WTC11 (cell line): ENCODE data around the gene SLC29A4. TPM values are rescaled to one million over a fixed set of nuclear protein-coding genes. Genes with fewer than 3 reads are reported as not detected.
A peak's percentile ranks its signal among the peaks of the same experiment; 100 is the strongest.

Experiments
- ATAC-seq: fragments of 200-7000 bp; cut with Tn5 transposase; 2 replicates; pipeline ENCODE4 v1.10.0; 2021; ENCODE audit warnings: mild to moderate bottlenecking, moderate library complexity
- CTCF ChIA-PET: fragments of 300-600 bp; sonication (Branson Sonifier 250); formaldehyde crosslinking; loops from one replicate; lab custom pipeline; 2021; ENCODE audit warnings: antibody characterized with exemption; lab: Charles Lee
- POLR2A ChIA-PET: fragments of 350-600 bp; sonication (Branson Sonifier 250); formaldehyde crosslinking; loops from one replicate; lab custom pipeline; 2021; ENCODE audit warnings: antibody characterized with exemption; lab: Charles Lee
- DNase-seq: peaks from one replicate; pipeline ENCODE4 v3.0.0; 2021; ENCODE audit warnings: low spot score
- H3K27ac Mint-ChIP-seq: 2 replicates; pipeline ENCODE4 v1.8.0; 2021; ENCODE audit warnings: mixed read lengths
- H3K27me3 Mint-ChIP-seq: 2 replicates; pipeline ENCODE4 v1.8.0; 2021; ENCODE audit warnings: low read depth, mild to moderate bottlenecking, moderate library complexity, mixed read lengths
- H3K36me3 Mint-ChIP-seq: 2 replicates; pipeline ENCODE4 v1.8.0; 2021; ENCODE audit warnings: mixed read lengths
- H3K4me1 Mint-ChIP-seq: 2 replicates; pipeline ENCODE4 v1.8.0; 2022; ENCODE audit warnings: mixed read lengths
- H3K4me3 Mint-ChIP-seq: 2 replicates; pipeline ENCODE4 v1.8.0; 2021; ENCODE audit warnings: mild to moderate bottlenecking, moderate library complexity, mixed read lengths
- H3K9me3 Mint-ChIP-seq: 2 replicates; pipeline ENCODE4 v1.8.0; 2021; ENCODE audit warnings: mixed read lengths
- CBFB ChIP-seq: sonication (generic); formaldehyde crosslinking; IDR thresholded peaks from 2 replicates; pipeline ENCODE4 v1.8.1; 2022; ENCODE audit warnings: mild to moderate bottlenecking, low read depth, missing genetic modification reagents
- ERG ChIP-seq: fragments of 250-450 bp; sonication (Bioruptor Pico); IDR thresholded peaks from 2 replicates; pipeline ENCODE4 v1.8.0; 2021; ENCODE audit warnings: mild to moderate bottlenecking
- FOXK1 ChIP-seq: sonication (generic); formaldehyde crosslinking; IDR thresholded peaks from 2 replicates; pipeline ENCODE4 v1.8.0; 2022; ENCODE audit warnings: mild to moderate bottlenecking, moderate library complexity, missing genetic modification reagents
- GTF2I ChIP-seq: fragments of 250-450 bp; sonication (Bioruptor Pico); conservative IDR thresholded peaks from 2 replicates; pipeline ENCODE4 v1.4.0; 2021; ENCODE audit warnings: mild to moderate bottlenecking
- MYBL2 ChIP-seq: sonication (generic); formaldehyde crosslinking; IDR thresholded peaks from 2 replicates; pipeline ENCODE4 v1.8.1; 2023; ENCODE audit warnings: mild to moderate bottlenecking, moderate library complexity, missing genetic modification reagents
- NFATC4 ChIP-seq: fragments of 250-450 bp; sonication (Bioruptor Pico); IDR thresholded peaks from 2 replicates; pipeline ENCODE4 v1.9.0; 2021; ENCODE audit warnings: mild to moderate bottlenecking
- NFYB ChIP-seq: sonication (generic); formaldehyde crosslinking; conservative IDR thresholded peaks from 2 replicates; pipeline ENCODE4 v1.8.0; 2022; ENCODE audit warnings: low read depth, missing genetic modification reagents
- NR3C1 ChIP-seq: sonication (generic); formaldehyde crosslinking; conservative IDR thresholded peaks from 2 replicates; pipeline ENCODE4 v1.8.1; 2023; ENCODE audit warnings: low read depth, mild to moderate bottlenecking, missing genetic modification reagents
- PREB ChIP-seq: sonication (generic); formaldehyde crosslinking; IDR thresholded peaks from 2 replicates; pipeline ENCODE4 v1.8.1; 2022; ENCODE audit warnings: mild to moderate bottlenecking, missing genetic modification reagents, moderate library complexity, borderline replicate concordance
- TCF7 ChIP-seq: sonication (generic); formaldehyde crosslinking; IDR thresholded peaks from 2 replicates; pipeline ENCODE4 v1.8.0; 2022; ENCODE audit warnings: mild to moderate bottlenecking, low read depth, missing genetic modification reagents, moderate library complexity
- TEAD1 ChIP-seq: sonication (generic); formaldehyde crosslinking; IDR thresholded peaks from 2 replicates; pipeline ENCODE4 v1.8.0; 2022; ENCODE audit warnings: mild to moderate bottlenecking, missing genetic modification reagents
- ZNF121 ChIP-seq: sonication (generic); formaldehyde crosslinking; IDR thresholded peaks from 2 replicates; pipeline ENCODE4 v1.8.0; 2023; ENCODE audit warnings: missing genetic modification reagents
- ZNF317 ChIP-seq: sonication (generic); formaldehyde crosslinking; IDR thresholded peaks from 2 replicates; pipeline ENCODE4 v1.8.1; 2023; ENCODE audit warnings: low read depth, mild to moderate bottlenecking, moderate library complexity, missing genetic modification reagents, borderline replicate concordance
- ZNF396 ChIP-seq: fragments of 250-450 bp; sonication (Bioruptor Pico); IDR thresholded peaks from 2 replicates; pipeline ENCODE4 v1.8.0; 2021; ENCODE audit warnings: mild to moderate bottlenecking, moderate library complexity, borderline replicate concordance
- total RNA-seq: library from RNA; stranded (reverse); gene quantifications from 3 replicates; pipeline ENCODE4 v1.2.3, GENCODE V29; 2021
- TF ChIP-seq, protein P1 (sequence below): sonication (generic); formaldehyde crosslinking; IDR thresholded peaks from 2 replicates; pipeline ENCODE4 v1.8.0; 2022; ENCODE audit warnings: mild to moderate bottlenecking, missing genetic modification reagents
- TF ChIP-seq, protein P2 (sequence below): sonication (generic); formaldehyde crosslinking; IDR thresholded peaks from 2 replicates; pipeline ENCODE4 v1.8.1; 2022; ENCODE audit warnings: low read depth, mild to moderate bottlenecking, moderate library complexity, missing genetic modification reagents, borderline replicate concordance
- TF ChIP-seq, protein P3 (sequence below): sonication (generic); formaldehyde crosslinking; IDR thresholded peaks from 2 replicates; pipeline ENCODE4 v1.8.0; 2022; ENCODE audit warnings: mild to moderate bottlenecking, missing genetic modification reagents
- TF ChIP-seq, protein P4 (sequence below): sonication (generic); formaldehyde crosslinking; IDR thresholded peaks from 2 replicates; pipeline ENCODE4 v1.8.1; 2022; ENCODE audit warnings: low read depth, missing genetic modification reagents, borderline replicate concordance
- TF ChIP-seq, protein P5 (sequence below): sonication (generic); formaldehyde crosslinking; IDR thresholded peaks from 2 replicates; pipeline ENCODE4 v1.8.0; 2022; ENCODE audit warnings: mild to moderate bottlenecking, missing genetic modification reagents
- TF ChIP-seq, protein P6 (sequence below): fragments of 250-450 bp; sonication (Bioruptor Pico); IDR thresholded peaks from 2 replicates; pipeline ENCODE4 v1.9.0; 2021; ENCODE audit warnings: mild to moderate bottlenecking
- TF ChIP-seq, protein P7 (sequence below): sonication (generic); formaldehyde crosslinking; IDR thresholded peaks from 2 replicates; pipeline ENCODE4 v1.8.1; 2022; ENCODE audit warnings: mild to moderate bottlenecking, moderate library complexity, missing genetic modification reagents

Gene SLC29A4
- total RNA-seq, 1 experiment from 2014 or later: 14.4 TPM

DNA sequence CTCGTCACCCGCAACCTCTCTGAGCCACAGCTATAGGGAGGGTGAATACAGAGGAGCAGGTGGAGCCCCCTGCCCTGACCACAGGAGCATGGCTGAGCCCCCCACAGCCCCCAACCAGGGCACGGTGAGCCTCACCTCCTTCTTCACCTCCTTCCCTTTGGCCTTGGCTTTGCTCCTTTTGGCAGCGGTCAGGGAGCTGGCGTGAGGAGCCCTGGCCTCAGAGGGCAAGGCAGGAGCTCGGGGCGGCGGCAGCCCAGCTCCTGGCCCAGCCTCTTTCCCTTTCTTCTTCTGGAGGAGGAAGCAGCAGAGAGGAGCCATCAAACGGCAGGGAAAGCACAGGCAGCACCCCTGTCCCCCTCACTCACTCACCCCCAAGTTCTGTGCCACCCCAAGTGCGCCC, 42.2 kb downstream of the SLC29A4 start:
- ChIA-PET POLR2A (no interaction called here), CTCF (interaction anchor here (1.3 kb wide), 1 partner anchor 85 kb away, joined by 5 read pairs; no protein-coding TSS in a partner anchor)
- H3K27ac Mint-ChIP-seq: peak overlapping the region; percentile 11; the same call in 1 of the 2 replicates
- H3K4me1 Mint-ChIP-seq: no peaks in the 10 kb centered on the region
- no peak for TF ChIP-seq GTF2I (CRISPR knock-in tag)
- TF ChIP-seq, protein P1, sequence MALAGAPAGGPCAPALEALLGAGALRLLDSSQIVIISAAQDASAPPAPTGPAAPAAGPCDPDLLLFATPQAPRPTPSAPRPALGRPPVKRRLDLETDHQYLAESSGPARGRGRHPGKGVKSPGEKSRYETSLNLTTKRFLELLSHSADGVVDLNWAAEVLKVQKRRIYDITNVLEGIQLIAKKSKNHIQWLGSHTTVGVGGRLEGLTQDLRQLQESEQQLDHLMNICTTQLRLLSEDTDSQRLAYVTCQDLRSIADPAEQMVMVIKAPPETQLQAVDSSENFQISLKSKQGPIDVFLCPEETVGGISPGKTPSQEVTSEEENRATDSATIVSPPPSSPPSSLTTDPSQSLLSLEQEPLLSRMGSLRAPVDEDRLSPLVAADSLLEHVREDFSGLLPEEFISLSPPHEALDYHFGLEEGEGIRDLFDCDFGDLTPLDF: no peak
- TF ChIP-seq NFYB (CRISPR knock-in tag): no peak
- no peak for TF ChIP-seq FOXK1
- no peak for TF ChIP-seq MYBL2
- no peak for ATAC-seq
- peaks cover under 1% of the 10 kb centered on the region; the same call in 1 of the 2 replicates for H3K9me3 Mint-ChIP-seq
- no peaks in the 10 kb centered on the region for H3K27me3 Mint-ChIP-seq
- no peak for DNase-seq
- peaks cover 2% of the 10 kb centered on the region for H3K36me3 Mint-ChIP-seq
- H3K4me3 Mint-ChIP-seq: no peak overlapping the region

DNA sequence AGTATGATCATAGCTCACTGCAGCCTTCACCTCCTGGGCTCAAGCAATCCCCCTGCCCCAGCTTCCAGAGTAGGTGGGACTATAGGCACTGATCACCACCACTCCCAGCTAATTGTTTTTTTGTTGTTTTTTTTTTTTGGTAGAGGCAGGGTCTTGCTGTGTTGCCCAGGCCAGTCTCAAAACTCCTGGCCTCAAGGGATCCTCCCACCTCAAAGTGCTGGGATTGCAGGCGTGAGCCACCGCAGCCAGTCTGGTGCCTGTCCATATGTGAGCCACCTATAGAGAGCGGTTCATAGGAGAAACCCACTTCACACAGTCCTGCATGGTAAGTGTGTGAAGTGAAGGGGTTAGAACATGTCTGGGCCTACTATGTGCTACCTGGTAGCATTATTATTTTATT, 47.5 kb downstream of the SLC29A4 start:
- Mint-ChIP-seq H3K36me3 (no peaks in the 10 kb centered on the region; the same call in 1 of the 2 replicates), H3K4me3 (no peak overlapping the region), H3K9me3 (no peaks in the 10 kb centered on the region), H3K27ac (no peak overlapping the region), H3K4me1 (0 out of 2 replicates have a peak, but pooled peaks cover 3% of the 10 kb centered on the region), H3K27me3 (no peaks in the 10 kb centered on the region)
- DNase-seq (no peak), ATAC-seq (no peak)
- CTCF ChIA-PET: interaction anchor here (0.7 kb wide), 1 partner anchor 69 kb away, joined by 3 read pairs; no protein-coding TSS in a partner anchor
- TF ChIP-seq CBFB: no peak
- TF ChIP-seq ZNF121 (CRISPR knock-in tag): peak; percentile 54; the same call in 1 of the 2 replicates
- POLR2A ChIA-PET: no interaction called here

DNA sequence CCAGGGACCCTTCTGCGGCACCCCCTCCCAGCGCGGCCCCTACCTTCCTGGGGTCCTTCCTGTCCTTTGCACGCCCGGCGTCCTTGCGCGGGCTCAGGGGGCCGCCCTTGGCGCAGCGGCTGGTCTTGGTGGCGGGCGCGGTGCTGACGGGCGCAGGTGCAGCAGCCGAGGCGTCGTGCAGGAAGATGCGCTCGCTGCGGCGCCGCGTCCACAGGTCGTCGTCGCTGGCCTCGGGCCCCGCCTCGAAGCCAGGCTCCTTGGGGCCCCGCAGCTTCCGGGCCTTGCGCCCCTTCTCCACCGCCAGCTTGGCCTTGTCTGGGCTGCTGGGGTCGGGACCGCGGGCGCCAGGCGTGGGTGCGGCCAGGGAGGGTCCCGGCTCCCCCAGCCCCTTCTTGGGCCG, 49.8 kb downstream of the SLC29A4 start:
- DNase-seq: no peak
- CTCF ChIA-PET: no interaction called here
- TF ChIP-seq ERG (no peak), TEAD1 (CRISPR knock-in tag) (no peak), NFATC4 (CRISPR knock-in tag) (no peak), TCF7 (CRISPR knock-in tag) (no peak), NR3C1 (CRISPR knock-in tag) (no peak), PREB (CRISPR knock-in tag) (no peak), FOXK1 (no peak), ZNF317 (CRISPR knock-in tag) (no peak), ZNF396 (CRISPR knock-in tag) (no peak)
- TF ChIP-seq, protein P2, sequence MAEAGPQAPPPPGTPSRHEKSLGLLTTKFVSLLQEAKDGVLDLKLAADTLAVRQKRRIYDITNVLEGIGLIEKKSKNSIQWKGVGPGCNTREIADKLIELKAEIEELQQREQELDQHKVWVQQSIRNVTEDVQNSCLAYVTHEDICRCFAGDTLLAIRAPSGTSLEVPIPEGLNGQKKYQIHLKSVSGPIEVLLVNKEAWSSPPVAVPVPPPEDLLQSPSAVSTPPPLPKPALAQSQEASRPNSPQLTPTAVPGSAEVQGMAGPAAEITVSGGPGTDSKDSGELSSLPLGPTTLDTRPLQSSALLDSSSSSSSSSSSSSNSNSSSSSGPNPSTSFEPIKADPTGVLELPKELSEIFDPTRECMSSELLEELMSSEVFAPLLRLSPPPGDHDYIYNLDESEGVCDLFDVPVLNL (CRISPR knock-in tag): no peak
- TF ChIP-seq, protein P3, sequence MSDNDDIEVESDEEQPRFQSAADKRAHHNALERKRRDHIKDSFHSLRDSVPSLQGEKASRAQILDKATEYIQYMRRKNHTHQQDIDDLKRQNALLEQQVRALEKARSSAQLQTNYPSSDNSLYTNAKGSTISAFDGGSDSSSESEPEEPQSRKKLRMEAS (CRISPR knock-in tag): no peak
- TF ChIP-seq, protein P4, sequence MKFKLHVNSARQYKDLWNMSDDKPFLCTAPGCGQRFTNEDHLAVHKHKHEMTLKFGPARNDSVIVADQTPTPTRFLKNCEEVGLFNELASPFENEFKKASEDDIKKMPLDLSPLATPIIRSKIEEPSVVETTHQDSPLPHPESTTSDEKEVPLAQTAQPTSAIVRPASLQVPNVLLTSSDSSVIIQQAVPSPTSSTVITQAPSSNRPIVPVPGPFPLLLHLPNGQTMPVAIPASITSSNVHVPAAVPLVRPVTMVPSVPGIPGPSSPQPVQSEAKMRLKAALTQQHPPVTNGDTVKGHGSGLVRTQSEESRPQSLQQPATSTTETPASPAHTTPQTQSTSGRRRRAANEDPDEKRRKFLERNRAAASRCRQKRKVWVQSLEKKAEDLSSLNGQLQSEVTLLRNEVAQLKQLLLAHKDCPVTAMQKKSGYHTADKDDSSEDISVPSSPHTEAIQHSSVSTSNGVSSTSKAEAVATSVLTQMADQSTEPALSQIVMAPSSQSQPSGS (CRISPR knock-in tag): no peak
- TF ChIP-seq, protein P5, sequence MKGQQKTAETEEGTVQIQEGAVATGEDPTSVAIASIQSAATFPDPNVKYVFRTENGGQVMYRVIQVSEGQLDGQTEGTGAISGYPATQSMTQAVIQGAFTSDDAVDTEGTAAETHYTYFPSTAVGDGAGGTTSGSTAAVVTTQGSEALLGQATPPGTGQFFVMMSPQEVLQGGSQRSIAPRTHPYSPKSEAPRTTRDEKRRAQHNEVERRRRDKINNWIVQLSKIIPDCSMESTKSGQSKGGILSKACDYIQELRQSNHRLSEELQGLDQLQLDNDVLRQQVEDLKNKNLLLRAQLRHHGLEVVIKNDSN (CRISPR knock-in tag): no peak
- TF ChIP-seq, protein P6, sequence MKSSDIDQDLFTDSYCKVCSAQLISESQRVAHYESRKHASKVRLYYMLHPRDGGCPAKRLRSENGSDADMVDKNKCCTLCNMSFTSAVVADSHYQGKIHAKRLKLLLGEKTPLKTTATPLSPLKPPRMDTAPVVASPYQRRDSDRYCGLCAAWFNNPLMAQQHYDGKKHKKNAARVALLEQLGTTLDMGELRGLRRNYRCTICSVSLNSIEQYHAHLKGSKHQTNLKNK (CRISPR knock-in tag): no peak
- TF ChIP-seq, protein P7, sequence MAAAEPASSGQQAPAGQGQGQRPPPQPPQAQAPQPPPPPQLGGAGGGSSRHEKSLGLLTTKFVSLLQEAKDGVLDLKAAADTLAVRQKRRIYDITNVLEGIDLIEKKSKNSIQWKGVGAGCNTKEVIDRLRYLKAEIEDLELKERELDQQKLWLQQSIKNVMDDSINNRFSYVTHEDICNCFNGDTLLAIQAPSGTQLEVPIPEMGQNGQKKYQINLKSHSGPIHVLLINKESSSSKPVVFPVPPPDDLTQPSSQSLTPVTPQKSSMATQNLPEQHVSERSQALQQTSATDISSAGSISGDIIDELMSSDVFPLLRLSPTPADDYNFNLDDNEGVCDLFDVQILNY (CRISPR knock-in tag): no peak

More for the DNA sequence above, 49.8 kb downstream of the SLC29A4 start:
- no peaks in the 10 kb centered on the region for H3K27me3 Mint-ChIP-seq
- H3K36me3 Mint-ChIP-seq: peaks cover 13% of the 10 kb centered on the region
- H3K4me1 Mint-ChIP-seq: 0 out of 2 replicates have a peak, but pooled peaks cover 3% of the 10 kb centered on the region
- no peak overlapping the region for H3K27ac Mint-ChIP-seq
- POLR2A ChIA-PET: no interaction called here
- H3K4me3 Mint-ChIP-seq: no peak overlapping the region
- peaks cover 8% of the 10 kb centered on the region for H3K9me3 Mint-ChIP-seq
- ATAC-seq: no peak
